Muscle layer of duodenum (tissue), 2 donors: Measurements from ENCODE around the gene PRDM16.

Experiments
- H3K27ac ChIP-seq: one replicate; pipeline ENCODE4 v1.7.0; 2013; ENCODE audit warnings: mild to moderate bottlenecking, low read length
- H3K27me3 ChIP-seq: one replicate; pipeline ENCODE4 v1.7.0; 2013; ENCODE audit warnings: low read depth, mild to moderate bottlenecking, control low read depth, low read length
- H3K36me3 ChIP-seq, 2 donors: one replicate each; pipeline ENCODE4 v1.7.0; 2013; ENCODE audit warnings: low read length in 2 of 2, control low read depth in 1 of 2, mild to moderate bottlenecking in 1 of 2; ENCODE audit not compliant: insufficient read depth in 2 of 2, control insufficient read depth in 1 of 2
- H3K4me1 ChIP-seq, 2 donors: one replicate each; pipeline ENCODE4 v1.7.0; 2013; ENCODE audit warnings: low read length in 2 of 2, mild to moderate bottlenecking in 2 of 2, control low read depth in 1 of 2, moderate library complexity in 1 of 2; ENCODE audit not compliant: insufficient read depth in 2 of 2, control insufficient read depth in 1 of 2
- H3K4me3 ChIP-seq, 2 donors: one replicate each; pipeline ENCODE4 v1.7.0; 2013; ENCODE audit warnings: low read length in 2 of 2, low read depth in 1 of 2, mild to moderate bottlenecking in 1 of 2
- H3K9me3 ChIP-seq, 2 donors: one replicate each; pipeline ENCODE4 v1.7.0; 2013; ENCODE audit warnings: low read length in 2 of 2, control low read depth in 1 of 2, mild to moderate bottlenecking in 1 of 2; ENCODE audit not compliant: control insufficient read depth in 1 of 2
- donor health status: healthy.

Gene PRDM16

GRCh38 chr1:3430406-3430805, 361.4 kb downstream of the PRDM16 start:
- Histone ChIP-seq H3K4me1 (no peaks in the 10 kb centered on the region), H3K4me3 (no peak overlapping the region), H3K27ac (no peak overlapping the region), H3K36me3 (no peaks in the 10 kb centered on the region), H3K27me3 (no peaks in the 10 kb centered on the region), H3K9me3 (no peaks in the 10 kb centered on the region)

- Histone ChIP-seq H3K4me1 (no peaks in the 10 kb centered on the region), H3K27ac (no peak overlapping the region), H3K27me3 (no peaks in the 10 kb centered on the region), H3K9me3 (no peaks in the 10 kb centered on the region), H3K36me3 (no peaks in the 10 kb centered on the region), H3K4me3 (no peak overlapping the region)
Observed at GRCh38 chr1:3430820-3431219, 361.8 kb downstream of the PRDM16 start.

- Histone ChIP-seq H3K4me1 (no peaks in the 10 kb centered on the region), H3K27me3 (no peaks in the 10 kb centered on the region), H3K4me3 (no peak overlapping the region), H3K36me3 (no peaks in the 10 kb centered on the region), H3K9me3 (no peaks in the 10 kb centered on the region), H3K27ac (no peak overlapping the region)
Observed at GRCh38 chr1:3431266-3431665, 362.3 kb downstream of the PRDM16 start.

- Histone ChIP-seq H3K27me3 (no peaks in the 10 kb centered on the region), H3K4me3 (no peak overlapping the region), H3K9me3 (no peaks in the 10 kb centered on the region), H3K36me3 (no peaks in the 10 kb centered on the region), H3K27ac (no peak overlapping the region), H3K4me1 (no peaks in the 10 kb centered on the region)
Observed at GRCh38 chr1:3431686-3432085, 362.7 kb downstream of the PRDM16 start.

- Histone ChIP-seq H3K36me3 (no peaks in the 10 kb centered on the region), H3K27me3 (no peaks in the 10 kb centered on the region), H3K27ac (no peak overlapping the region), H3K4me1 (no peaks in the 10 kb centered on the region), H3K9me3 (peaks cover 0 to 2% of the 10 kb centered on the region in 2 donors), H3K4me3 (no peak overlapping the region)
Observed at GRCh38 chr1:3432306-3432705, 363.3 kb downstream of the PRDM16 start.

GRCh38 chr1:3433076-3433475, 364.1 kb downstream of the PRDM16 start:
- H3K27me3 ChIP-seq: no peaks in the 10 kb centered on the region
- no peaks in the 10 kb centered on the region for H3K4me1 ChIP-seq

GRCh38 chr1:3433596-3434320, 364.8 kb downstream of the PRDM16 start:
- no peak overlapping the region for H3K27ac ChIP-seq
- no peaks in the 10 kb centered on the region for H3K27me3 ChIP-seq
- no peaks in the 10 kb centered on the region for H3K36me3 ChIP-seq
- peaks cover 0 to 3% of the 10 kb centered on the region in 2 donors for H3K9me3 ChIP-seq
- no peak overlapping the region for H3K4me3 ChIP-seq
- peaks cover 0 to 2% of the 10 kb centered on the region in 2 donors for H3K4me1 ChIP-seq

More at GRCh38 chr1:3433076-3433475, 364.1 kb downstream of the PRDM16 start:
- Histone ChIP-seq H3K9me3 (peaks cover 0 to 3% of the 10 kb centered on the region in 2 donors), H3K36me3 (no peaks in the 10 kb centered on the region), H3K27ac (no peak overlapping the region), H3K4me3 (no peak overlapping the region)

- Histone ChIP-seq H3K9me3 (peaks cover 0 to 3% of the 10 kb centered on the region in 2 donors), H3K4me3 (no peak overlapping the region), H3K27ac (no peak overlapping the region), H3K27me3 (no peaks in the 10 kb centered on the region), H3K36me3 (no peaks in the 10 kb centered on the region), H3K4me1 (peaks cover 0 to 8% of the 10 kb centered on the region in 2 donors)
Observed at GRCh38 chr1:3434406-3435110, 365.6 kb downstream of the PRDM16 start.

GRCh38 chr1:3435666-3436065, 366.7 kb downstream of the PRDM16 start:
- H3K27ac ChIP-seq: no peak overlapping the region
- H3K27me3 ChIP-seq: no peaks in the 10 kb centered on the region
- peaks cover 0 to 3% of the 10 kb centered on the region in 2 donors for H3K9me3 ChIP-seq
- no peaks in the 10 kb centered on the region for H3K36me3 ChIP-seq
- no peak overlapping the region for H3K4me3 ChIP-seq
- peaks cover 0 to 8% of the 10 kb centered on the region in 2 donors for H3K4me1 ChIP-seq

GRCh38 chr1:3436451-3436850, 367.4 kb downstream of the PRDM16 start:
- H3K36me3 ChIP-seq: no peaks in the 10 kb centered on the region
- H3K9me3 ChIP-seq: peaks cover 0 to 3% of the 10 kb centered on the region in 2 donors
- no peaks in the 10 kb centered on the region for H3K27me3 ChIP-seq
- no peak overlapping the region for H3K4me3 ChIP-seq
- no peak overlapping the region for H3K27ac ChIP-seq
- H3K4me1 ChIP-seq: peaks cover 0 to 8% of the 10 kb centered on the region in 2 donors

- H3K4me1 ChIP-seq: peaks cover 0 to 8% of the 10 kb centered on the region in 2 donors
- no peak overlapping the region for H3K27ac ChIP-seq
- H3K36me3 ChIP-seq: no peaks in the 10 kb centered on the region
- H3K27me3 ChIP-seq: no peaks in the 10 kb centered on the region
- H3K4me3 ChIP-seq: no peak overlapping the region
- H3K9me3 ChIP-seq: peaks cover 0 to 3% of the 10 kb centered on the region in 2 donors
Observed at GRCh38 chr1:3436901-3437300, 367.9 kb downstream of the PRDM16 start.
